Activated CD4-positive, alpha-beta T cell treated with anti-CD3 and anti-CD28 coated beads, Interleukin-10, Interleukin-2, amounts not matched to agents 100 ng/mL and 50 ng/mL, durations not matched to agents 16 hours and 8 hours (primary cell): ENCODE measurements around the gene OSBPL10.
A peak's percentile ranks its signal among the peaks of the same experiment; 100 is the strongest.

ENCODE experiments used
- DNase-seq: peaks from one replicate; pipeline ENCODE4 v3.0.0-alpha.2; 2020

OSBPL10 gene

DNA sequence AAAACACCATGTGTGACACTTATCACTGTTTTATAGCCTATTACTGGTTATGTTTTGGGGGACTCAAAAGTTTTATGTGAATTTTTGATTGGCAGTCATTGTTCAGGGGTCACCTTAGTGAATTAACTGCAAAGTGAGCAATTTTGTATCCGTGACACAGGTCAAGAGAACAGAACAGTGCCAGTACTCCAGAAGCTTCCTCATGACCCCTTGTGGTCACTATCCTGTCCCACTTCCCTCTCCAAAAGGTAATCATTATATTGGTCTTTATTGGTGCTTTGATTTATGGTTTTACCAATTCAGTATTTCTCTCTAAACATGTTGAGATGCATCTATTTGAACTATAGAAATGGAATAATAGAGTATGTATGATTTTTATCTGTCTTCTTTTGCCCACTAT, 341.2 kb downstream of the OSBPL10 start:
- no peak for DNase-seq

DNA sequence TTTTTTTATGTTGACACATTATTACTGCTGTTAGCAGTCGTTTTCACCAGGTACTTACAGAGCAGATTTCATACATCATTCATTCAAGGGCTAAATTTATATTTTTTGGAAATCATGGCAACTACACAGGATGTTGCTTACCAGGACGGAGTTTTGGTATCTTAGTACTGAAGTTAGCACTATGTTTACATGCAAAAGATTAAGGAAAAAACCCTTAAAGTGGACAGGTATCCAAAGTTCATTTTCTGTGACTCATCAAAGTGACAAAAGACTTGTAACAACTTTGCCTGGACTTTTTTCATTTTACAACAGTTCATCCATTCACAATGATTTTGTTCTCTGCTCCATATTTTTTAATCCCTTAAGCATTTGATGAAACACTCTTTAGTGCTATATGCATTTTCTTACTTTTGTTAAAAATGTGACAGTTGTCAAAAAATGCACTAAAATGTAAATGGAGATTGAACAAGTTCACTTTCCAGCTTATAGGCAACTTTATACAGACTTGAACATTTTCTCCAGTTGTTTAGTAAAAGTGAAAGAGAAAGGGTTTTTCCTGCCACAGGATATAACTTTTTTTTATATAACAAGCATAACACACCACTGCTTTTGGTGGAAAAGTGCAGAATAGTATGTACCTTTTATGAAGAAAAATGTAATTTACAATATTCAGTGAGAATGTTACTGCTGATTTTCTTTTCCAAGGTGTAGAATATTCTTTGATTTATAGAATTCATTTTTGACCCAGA, 344.2 kb downstream of the OSBPL10 start:
- peak; percentile 41 for DNase-seq

DNA sequence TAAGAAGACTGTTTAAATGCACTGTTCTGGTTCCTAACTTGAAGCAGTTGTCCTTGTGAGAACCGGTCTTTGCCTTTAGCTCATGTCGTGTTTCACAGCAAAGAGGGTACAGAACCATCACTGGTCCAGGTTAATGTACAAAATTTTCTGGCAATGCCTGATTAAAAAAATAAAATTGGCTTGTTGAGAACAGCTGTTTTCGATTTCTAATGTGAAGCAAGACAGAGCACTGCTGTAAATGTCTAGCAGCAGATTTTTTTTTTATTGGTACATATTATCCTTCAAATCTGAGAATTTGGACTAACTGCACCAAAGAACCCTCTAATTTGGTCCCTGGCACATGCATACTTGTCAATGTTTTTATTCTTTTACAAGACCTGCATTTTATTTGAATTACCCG, 345.0 kb downstream of the OSBPL10 start:
- no peak for DNase-seq

DNA sequence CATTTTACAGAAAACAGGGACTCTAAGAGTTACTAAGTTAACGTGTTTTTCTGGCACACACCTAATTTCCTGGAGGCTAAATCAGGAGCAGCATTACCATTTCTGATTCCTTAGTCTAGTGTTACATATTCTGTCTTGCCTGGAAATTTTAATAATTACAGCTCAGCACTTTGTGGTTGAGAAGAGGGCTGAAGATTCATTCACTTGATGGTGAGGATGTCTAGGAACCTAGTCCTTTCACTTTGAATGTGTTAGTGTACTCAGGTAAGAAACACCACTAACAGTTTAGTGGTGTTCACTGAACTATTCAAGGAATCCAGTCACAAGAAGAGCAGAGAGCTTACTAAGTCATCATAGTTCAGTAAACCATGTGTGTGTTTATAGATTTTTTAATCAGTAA, 345.5 kb downstream of the OSBPL10 start:
- peak; percentile 71 for DNase-seq

DNA sequence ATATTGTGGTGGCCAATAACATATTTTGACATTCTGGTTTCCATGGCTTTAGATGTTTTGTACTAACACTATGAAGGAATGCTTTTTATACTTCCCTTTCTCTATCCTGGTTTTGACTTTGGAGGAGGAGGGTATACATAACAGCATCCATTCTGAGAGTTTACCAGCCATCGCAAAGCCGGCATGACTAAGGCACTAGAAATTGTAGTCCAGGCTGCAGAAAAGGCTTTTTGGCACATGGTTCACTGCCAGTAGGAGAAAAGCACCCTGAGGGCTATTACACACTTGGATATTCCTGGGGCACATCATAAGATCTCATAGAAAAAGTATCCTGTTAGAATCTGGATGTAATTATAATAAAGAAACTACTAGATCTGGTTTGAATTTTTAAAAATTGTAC, 346.6 kb downstream of the OSBPL10 start:
- DNase-seq, result no peak

DNA sequence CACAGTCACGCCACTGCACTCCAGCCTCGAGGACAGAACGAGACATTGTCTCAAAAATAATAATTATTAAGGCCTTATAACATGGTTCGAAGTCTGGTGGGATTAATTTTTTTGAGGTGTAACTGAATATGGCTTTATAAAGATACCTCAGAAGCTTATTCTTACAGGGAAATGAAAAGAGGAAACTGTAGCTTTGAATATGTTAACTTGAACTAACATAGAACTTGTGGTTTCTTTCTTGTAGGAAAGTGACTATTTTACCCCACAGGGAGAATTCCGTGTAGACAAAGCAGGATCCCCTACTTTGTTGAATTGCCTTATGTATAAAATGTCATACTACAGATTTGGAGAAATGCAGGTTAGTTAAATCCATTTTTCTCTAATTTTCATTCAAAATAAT, 352.0 kb downstream of the OSBPL10 start:
- DNase-seq, result no peak

DNA sequence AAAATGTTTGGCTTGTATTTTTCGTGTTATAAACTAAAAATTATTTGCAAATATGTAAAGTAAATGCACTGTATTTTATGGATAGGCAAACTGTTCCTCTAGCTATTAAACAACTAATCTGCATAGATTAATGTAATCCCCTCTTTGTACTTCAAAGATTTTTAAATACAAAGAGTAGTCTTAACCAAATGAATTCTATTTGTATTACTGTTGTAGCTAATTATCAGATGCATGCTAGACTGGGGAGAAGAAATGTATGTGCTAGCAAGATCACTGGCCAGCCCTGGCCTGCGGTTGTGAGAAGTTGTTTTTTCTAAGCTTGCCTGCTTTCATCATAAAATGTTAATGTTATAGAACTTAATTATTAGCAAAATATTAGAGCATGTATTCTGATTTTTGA, 355.7 kb downstream of the OSBPL10 start:
- no peak for DNase-seq

DNA sequence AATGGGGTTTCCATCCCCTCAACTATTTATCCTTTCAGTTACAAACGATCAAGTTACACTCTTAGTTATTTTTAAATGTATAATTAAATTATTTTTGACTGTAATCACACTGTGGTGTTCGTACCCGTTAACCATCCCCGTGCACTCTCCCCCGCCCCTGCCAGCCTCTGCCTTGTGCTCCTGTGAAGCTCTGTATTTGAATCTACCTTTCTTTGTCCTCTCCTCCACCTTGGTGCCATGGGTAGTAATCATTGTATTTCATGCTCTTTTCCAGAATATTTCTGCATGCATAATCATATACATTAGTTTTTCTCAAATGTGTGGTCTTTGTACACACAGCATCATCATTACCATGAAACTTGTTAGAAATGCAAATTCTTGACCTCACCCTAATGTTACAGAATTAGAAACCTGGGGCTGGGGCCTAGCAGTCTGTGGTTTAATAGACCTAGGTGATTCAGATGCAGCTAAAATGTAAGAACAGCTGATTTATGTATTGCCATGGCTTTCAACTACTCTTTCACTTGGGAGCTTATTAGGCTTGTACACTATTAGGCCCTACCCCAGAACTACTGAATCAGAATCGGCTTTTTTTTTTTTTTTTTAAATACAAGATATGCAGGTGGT, 356.9 kb downstream of the OSBPL10 start:
- DNase-seq, result no peak

DNA sequence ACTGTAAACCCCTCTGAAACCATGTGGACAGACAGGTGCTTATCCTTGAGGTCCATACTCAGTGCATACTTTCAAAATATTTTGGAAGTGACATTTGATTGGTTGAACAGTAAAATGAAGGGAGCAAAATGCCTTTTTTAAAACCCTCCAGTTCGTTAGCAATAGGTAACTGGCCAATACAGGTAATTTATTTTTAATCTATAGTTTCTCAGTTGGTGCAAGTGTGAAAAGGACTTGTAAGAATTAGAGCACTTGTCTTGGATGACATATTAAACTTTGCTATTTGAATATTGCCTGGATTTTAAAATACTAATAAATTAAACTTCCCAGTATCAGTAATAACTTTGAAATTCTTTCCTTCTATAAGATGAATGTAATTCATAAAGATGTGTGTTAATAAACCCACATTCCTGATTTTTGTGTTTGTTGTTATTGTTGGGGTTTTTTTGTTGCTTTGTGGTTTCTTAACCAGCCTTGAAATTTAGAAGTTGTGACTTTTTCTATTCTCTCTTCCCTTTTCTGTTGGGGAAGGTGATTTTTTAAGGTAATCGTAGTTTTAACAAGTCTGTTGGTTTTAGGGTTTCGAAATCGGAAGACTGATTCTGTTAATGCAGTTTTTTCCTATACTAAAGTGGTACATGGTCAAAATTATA, 358.3 kb downstream of the OSBPL10 start:
- DNase-seq, result no peak

DNA sequence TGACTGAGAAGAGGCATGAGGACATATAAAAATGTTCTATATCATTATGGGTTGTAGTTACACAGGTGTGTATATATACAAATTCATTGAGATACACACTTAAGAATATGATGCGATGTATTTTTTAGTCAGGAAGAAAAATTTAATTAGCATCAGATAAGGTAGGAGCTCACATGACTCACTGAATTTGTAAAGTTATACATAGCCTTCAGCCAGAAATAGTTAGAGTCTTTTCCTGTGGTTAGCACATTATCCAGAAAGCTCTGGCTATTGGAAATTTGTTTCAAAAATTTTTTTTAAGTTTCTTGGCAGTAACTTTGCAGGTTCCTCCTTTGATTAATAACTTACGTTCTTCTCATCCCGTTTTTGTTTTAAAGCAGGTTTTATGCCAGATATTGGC, 359.7 kb downstream of the OSBPL10 start:
- no peak for DNase-seq

DNA sequence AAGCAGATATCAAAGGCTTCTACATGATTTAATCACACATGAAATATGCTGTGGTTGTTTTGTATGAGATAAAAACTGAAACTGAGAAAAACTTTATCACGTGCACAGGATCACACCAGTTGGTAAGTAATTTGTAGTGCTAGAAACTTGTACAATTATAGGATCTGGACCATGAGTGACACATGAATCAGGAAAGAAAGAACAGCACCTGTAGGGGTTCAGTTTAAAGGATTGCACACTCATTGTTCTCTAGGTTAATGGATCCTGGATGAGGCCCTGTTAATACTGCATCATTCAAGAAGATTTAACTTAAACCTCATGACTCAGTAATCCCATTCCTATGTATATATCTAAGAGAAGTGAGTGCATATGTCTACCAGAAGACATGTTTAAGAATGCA, 360.4 kb downstream of the OSBPL10 start:
- DNase-seq, result peak; percentile 25

DNA sequence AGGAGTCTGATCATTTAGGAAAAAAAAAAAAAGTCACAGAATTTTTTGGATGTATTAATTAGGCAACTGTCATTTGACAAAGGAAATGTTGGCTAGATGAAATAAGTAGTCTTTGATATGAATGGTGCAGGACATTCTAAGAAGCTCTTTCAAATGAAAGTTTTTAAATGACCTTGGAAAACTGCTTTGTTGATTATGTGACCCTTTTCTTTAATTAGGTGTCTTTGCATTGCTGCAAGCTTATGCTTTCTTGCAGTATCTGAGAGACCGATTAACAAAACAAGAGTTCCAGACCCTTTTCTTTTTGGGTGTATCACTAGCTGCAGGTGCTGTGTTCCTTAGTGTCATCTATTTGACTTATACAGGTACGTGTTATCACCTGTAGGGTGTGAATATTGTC, 364.4 kb downstream of the OSBPL10 start:
- DNase-seq, result no peak

DNA sequence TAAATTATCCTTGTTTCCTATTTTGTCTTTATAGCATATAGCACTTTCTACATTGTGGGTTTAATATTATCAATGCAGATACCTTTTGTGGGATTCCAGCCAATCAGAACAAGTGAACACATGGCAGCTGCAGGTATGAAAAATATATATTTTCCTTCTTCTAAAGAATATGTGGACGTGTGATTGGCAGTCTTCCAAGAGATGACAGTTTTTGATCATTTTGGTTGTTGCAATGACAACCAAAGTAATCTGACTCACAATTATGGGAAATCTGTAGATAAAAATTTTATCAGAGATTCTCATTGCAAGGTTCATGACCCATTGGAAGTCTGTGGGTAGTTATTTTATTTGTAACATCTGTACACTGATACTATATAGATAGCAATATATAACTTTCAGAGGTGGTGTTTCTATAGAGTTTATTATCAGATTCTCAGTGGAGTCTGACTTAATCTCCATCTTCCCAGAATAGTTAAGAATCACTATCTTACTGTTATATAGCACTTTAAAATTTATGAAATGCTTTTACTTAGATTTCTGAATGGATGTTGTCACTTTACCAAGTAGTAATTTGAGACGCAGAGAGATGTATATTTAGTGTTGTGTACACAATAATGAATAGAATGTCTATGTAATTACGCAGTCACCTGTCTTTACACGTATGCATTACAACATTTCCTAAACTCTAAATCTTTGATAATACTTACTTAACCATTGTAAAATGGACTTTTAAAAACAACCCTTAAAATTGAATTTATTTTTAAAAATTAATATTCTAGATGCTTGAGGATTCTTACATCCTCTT, 365.8 kb downstream of the OSBPL10 start:
- no peak for DNase-seq

DNA sequence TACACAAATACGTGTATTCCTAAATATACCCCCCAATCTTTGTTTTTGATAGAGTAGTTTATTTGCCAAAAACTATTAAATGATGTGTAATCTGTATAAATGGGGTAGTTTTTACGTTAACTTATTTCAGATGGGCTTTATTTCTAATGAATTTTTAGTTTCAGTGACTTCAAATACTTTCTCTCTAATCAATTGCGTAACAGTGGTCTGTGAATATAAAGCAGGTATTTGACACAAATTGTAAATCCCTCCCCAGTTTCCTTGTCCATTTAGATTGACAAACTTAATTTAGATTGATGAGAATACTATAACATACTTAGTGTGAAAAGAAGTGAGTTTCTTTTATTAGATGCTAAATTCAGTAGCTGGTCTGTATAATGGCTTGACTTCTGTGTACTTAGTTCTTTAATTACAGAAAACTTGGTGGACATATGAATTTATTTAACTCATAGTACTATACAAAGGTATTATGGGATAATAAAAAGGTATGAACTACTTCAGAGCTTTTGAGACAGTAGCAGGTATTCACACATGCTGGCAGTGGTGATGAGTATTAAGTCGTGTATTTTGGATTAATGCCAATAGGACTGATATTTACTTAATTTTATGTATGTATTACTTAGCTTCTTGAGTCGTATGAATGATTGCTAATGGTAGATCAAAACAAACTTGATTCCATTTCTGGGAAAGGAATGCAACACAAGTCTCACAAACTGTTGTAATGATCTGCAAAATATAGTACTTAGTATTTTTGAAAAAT, 366.7 kb downstream of the OSBPL10 start:
- DNase-seq, result no peak

DNA sequence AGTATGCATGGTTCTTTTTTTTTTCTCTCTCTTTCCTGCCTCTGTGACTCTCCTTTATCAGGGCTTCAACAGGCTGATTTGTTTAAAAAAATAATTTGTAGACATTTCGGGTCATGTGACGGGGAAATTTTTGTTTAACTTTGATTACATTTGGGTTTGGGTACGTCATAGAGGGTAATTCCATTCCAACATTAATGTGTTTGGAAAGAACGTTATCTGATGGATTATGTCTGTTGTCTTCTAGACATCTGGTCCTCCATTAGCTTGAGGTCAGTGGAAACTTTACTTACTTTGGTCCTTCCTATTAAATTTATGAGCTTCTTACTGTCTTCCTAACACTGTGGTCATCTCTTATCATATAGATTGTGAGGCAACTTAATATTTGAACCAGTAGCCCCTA, 367.4 kb downstream of the OSBPL10 start:
- DNase-seq, result no peak

DNA sequence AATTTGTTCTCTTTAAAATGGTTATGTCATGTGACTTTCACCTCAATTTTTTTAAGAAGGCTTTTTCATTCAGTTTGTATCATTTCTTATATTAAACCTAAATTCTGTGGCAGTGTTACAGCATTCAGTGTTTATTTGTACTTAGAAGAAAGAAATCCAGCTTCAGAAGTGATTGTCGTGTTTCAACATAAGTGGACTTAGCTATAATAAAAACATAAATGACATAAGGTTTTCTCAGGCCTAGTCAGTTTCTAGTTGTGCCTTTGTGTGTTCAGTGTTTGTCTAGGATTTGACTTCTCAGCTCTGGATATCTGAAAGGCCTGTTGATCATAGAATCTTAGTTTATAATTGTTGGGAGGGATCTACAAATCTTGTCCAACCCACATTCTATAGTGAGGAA, 367.9 kb downstream of the OSBPL10 start:
- no peak for DNase-seq
